Osteoblast (primary cell): ENCODE data around the gene TMBIM1. TPM values are rescaled to one million over a fixed set of nuclear protein-coding genes. Genes with fewer than 3 reads are reported as not detected.

Experiments
- DNase-seq: peaks from one replicate; pipeline ENCODE4 v3.0.0; 2011; ENCODE audit warnings: low spot score, mixed read lengths; ENCODE audit not compliant: insufficient read length; ENCODE audit errors: missing footprints
- H2AFZ ChIP-seq: 2 replicates; pipeline ENCODE4 v1.6.0; 2011; ENCODE audit warnings: mild to moderate bottlenecking, low read length
- H3K27ac ChIP-seq: 2 replicates; pipeline ENCODE4 v1.5.1; 2011; ENCODE audit warnings: mild to moderate bottlenecking, low read depth, low read length, moderate library complexity
- H3K27me3 ChIP-seq: 2 replicates; pipeline ENCODE4 v1.6.0; 2012; ENCODE audit warnings: mild to moderate bottlenecking, control low read depth, inconsistent platforms, low read length, moderate library complexity; ENCODE audit not compliant: insufficient read depth
- H3K36me3 ChIP-seq: 2 replicates; pipeline ENCODE4 v1.5.1; 2011; ENCODE audit warnings: mild to moderate bottlenecking, low read length, control low read depth, moderate library complexity; ENCODE audit not compliant: insufficient read depth
- H3K4me1 ChIP-seq: 2 replicates; pipeline ENCODE4 v1.5.1; 2011; ENCODE audit warnings: mild to moderate bottlenecking, low read length, control low read depth, moderate library complexity; ENCODE audit not compliant: insufficient read depth
- H3K4me2 ChIP-seq: 2 replicates; pipeline ENCODE4 v1.6.0; 2011; ENCODE audit warnings: mild to moderate bottlenecking, low read length; ENCODE audit not compliant: insufficient read depth
- H3K4me3 ChIP-seq: fragments of 200-600 bp; sonication (generic); 3 replicates; pipeline ENCODE4 v1.5.1; 2012; ENCODE audit warnings: mild to moderate bottlenecking, low read length, inconsistent platforms; ENCODE audit not compliant: insufficient read depth
- H3K79me2 ChIP-seq: 2 replicates; pipeline ENCODE4 v1.6.0; 2012; ENCODE audit warnings: mild to moderate bottlenecking, low read length, control low read depth, inconsistent platforms; ENCODE audit not compliant: insufficient read depth
- H3K9me3 ChIP-seq: 2 replicates; pipeline ENCODE4 v1.5.1; 2011; ENCODE audit warnings: low read depth, low read length, control low read depth
- H4K20me1 ChIP-seq: 2 replicates; pipeline ENCODE4 v1.6.0; 2012; ENCODE audit warnings: mild to moderate bottlenecking, low read length, control low read depth; ENCODE audit not compliant: insufficient read depth
- total RNA-seq: library from RNA; depleted of rRNA; stranded (reverse); fragments of >200 nt; gene quantifications from 2 replicates; pipeline ENCODE4 v1.2.3, GENCODE V29; 2012
- TF ChIP-seq, protein P1 (sequence below): IDR thresholded peaks from 2 replicates; pipeline ENCODE4 v1.5.1; 2011; ENCODE audit warnings: mild to moderate bottlenecking, low read depth, low read length, moderate library complexity; ENCODE audit errors: extremely low read depth

TMBIM1 gene
- total RNA-seq, 1 donor: 155 TPM

DNA sequence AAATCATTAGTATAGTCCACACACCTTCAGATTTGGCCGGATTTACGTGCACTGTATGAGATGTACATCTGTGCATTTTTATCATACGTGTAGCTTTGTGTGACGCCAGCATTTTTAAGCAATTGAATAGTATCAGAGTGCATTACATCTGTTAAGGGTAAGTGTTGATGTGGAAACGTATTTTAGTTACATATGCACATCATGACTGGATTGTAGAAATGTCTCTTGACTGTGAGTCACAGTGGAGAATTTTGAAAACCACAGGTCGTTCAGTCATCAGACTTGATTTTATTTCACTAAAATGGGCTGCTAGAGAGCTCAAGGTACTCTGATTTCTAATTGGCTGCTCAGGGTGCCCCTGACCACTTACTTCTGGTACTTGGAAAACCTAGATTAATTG is 36.9 kb downstream of the TMBIM1 start:
- H3K27me3 ChIP-seq: no peaks in the 10 kb centered on the region
- TF ChIP-seq, protein P1, sequence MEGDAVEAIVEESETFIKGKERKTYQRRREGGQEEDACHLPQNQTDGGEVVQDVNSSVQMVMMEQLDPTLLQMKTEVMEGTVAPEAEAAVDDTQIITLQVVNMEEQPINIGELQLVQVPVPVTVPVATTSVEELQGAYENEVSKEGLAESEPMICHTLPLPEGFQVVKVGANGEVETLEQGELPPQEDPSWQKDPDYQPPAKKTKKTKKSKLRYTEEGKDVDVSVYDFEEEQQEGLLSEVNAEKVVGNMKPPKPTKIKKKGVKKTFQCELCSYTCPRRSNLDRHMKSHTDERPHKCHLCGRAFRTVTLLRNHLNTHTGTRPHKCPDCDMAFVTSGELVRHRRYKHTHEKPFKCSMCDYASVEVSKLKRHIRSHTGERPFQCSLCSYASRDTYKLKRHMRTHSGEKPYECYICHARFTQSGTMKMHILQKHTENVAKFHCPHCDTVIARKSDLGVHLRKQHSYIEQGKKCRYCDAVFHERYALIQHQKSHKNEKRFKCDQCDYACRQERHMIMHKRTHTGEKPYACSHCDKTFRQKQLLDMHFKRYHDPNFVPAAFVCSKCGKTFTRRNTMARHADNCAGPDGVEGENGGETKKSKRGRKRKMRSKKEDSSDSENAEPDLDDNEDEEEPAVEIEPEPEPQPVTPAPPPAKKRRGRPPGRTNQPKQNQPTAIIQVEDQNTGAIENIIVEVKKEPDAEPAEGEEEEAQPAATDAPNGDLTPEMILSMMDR: no peak
- H3K4me1 ChIP-seq: peaks cover 26% of the 10 kb centered on the region
- H3K4me2 ChIP-seq: no peak overlapping the region
- H3K27ac ChIP-seq: peak overlapping the region; percentile 68
- H3K4me3 ChIP-seq: no peak overlapping the region
- no peak overlapping the region for H2AFZ ChIP-seq
- DNase-seq: peak; percentile 57
- H4K20me1 ChIP-seq: peaks cover 19% of the 10 kb centered on the region
- no peaks in the 10 kb centered on the region for H3K79me2 ChIP-seq
- peaks cover 62% of the 10 kb centered on the region for H3K36me3 ChIP-seq
- H3K9me3 ChIP-seq: no peaks in the 10 kb centered on the region

DNA sequence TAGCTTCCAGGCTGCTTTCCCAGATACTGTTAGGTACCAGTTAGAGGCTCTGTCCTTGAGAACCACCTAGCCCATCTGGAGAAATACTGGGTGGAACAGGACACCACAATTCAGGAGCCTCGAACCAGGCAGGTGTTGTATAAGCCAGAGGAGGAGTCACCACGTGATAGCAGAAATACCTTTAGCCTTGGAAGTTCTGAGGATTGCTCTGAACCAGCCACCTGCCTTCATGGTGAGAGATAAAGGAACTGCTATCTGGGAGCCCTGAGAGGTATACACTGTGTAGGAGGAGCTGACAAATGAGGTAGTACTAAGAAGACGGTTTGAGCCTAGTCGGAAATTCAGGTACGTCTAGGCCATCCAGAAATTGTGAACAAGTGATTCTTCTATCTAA is 39.1 kb downstream of the TMBIM1 start:
- peaks cover 31% of the 10 kb centered on the region for H4K20me1 ChIP-seq
- peaks cover 84% of the 10 kb centered on the region for H3K36me3 ChIP-seq

DNA sequence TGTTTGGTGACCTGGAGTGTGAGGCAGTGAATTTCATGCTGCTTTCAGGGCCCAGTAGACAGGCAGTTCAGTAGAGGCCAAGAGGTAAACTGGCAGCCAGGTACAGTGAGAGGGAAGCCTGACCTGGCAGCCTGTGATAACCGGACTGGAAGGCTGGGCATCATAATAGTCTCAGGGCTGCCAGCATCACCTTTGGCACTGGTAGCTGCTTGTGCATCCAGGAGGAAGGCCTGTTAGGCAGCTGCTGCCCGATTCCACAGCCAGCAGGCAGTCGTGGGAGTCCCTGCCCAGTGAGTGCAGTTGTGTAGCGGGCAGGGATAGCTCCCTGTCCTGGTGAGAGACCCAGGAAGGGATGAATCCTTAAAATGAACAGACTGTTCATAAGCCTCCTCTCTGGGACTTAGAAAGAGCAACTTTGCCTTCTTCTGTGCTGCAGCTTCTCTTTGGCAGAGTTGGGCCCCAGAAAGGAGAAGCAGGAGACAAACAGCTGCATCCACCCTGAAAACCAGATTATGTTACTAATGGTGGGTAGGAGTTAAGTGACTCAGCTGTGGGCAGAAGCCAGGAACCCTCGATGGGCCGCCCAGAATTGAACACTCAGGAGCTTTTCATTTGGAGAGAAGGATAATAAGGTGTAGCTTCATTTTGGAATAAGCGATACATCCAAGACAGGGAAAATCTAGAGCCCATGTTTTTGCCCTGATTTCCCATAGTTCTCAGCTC is 39.6 kb downstream of the TMBIM1 start:
- no peaks in the 10 kb centered on the region for H3K27me3 ChIP-seq
- peaks cover 31% of the 10 kb centered on the region for H4K20me1 ChIP-seq
- H3K4me2 ChIP-seq: no peak overlapping the region
- peak; percentile 68 for DNase-seq
- peaks cover 90% of the 10 kb centered on the region for H3K36me3 ChIP-seq
- TF ChIP-seq, protein P1: no peak
- no peaks in the 10 kb centered on the region for H3K9me3 ChIP-seq
- H3K79me2 ChIP-seq: peaks cover 15% of the 10 kb centered on the region
- H3K27ac ChIP-seq: peak overlapping the region; percentile 46
- H3K4me3 ChIP-seq: no peak overlapping the region
- H3K4me1 ChIP-seq: peaks cover 12% of the 10 kb centered on the region
- no peak overlapping the region for H2AFZ ChIP-seq

More for the DNA sequence above, 39.1 kb downstream of the TMBIM1 start:
- Histone ChIP-seq H3K4me2 (no peak overlapping the region), H3K27me3 (no peaks in the 10 kb centered on the region), H3K79me2 (peaks cover 15% of the 10 kb centered on the region), H3K4me3 (no peak overlapping the region), H3K9me3 (no peaks in the 10 kb centered on the region), H3K27ac (peak overlapping the region; percentile 46), H3K4me1 (peaks cover 12% of the 10 kb centered on the region), H2AFZ (no peak overlapping the region)
- TF ChIP-seq, protein P1: no peak
- DNase-seq: no peak

DNA sequence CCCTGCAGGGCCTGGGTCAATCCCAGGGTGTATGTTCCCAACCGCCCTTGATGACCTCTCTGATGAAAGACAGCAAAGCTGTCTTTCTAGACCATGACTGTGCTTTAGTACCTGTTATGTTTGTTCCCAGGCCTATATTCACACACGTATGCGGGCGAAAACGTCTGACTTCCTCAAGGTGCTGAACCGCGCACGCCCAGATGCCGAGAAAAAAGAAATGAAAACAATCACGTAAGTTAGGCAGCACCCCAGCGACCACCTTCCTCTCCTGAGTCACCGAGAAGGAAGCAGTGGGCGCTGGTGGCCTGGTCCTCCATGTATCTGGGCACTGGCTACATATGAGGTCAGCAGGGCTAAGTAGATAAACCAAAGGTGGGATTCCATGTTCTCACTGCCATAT is 42.6 kb downstream of the TMBIM1 start:
- Histone ChIP-seq H3K27me3 (no peaks in the 10 kb centered on the region), H4K20me1 (peaks cover 25% of the 10 kb centered on the region), H3K4me1 (peaks cover 12% of the 10 kb centered on the region), H3K4me2 (no peak overlapping the region), H3K4me3 (no peak overlapping the region), H3K79me2 (peaks cover 25% of the 10 kb centered on the region), H3K27ac (no peak overlapping the region), H3K36me3 (peaks cover 97% of the 10 kb centered on the region), H3K9me3 (no peaks in the 10 kb centered on the region), H2AFZ (no peak overlapping the region)
- no peak for DNase-seq
- TF ChIP-seq, protein P1: no peak
